H9 (cell line): ENCODE data around the gene PARP8. TPM values are rescaled to one million over a fixed set of nuclear protein-coding genes. Genes with fewer than 3 reads are reported as not detected.

Experiments
- DNase-seq: peaks from one replicate; pipeline ENCODE4 v3.0.0-alpha.2; 2017
- H2AFZ ChIP-seq: one replicate; pipeline ENCODE4 v1.6.1; 2013; ENCODE audit warnings: mild to moderate bottlenecking, low read length, control low read depth, moderate library complexity
- H2AK5ac ChIP-seq: 2 replicates; pipeline ENCODE4 v1.6.1; 2013; ENCODE audit warnings: low read length, control low read depth, mixed read lengths; ENCODE audit not compliant: insufficient read length
- H2BK120ac ChIP-seq: one replicate; pipeline ENCODE4 v1.6.1; 2013; ENCODE audit warnings: low read depth, mild to moderate bottlenecking, low read length, control low read depth, inconsistent platforms; ENCODE audit not compliant: poor library complexity, severe bottlenecking
- H2BK12ac ChIP-seq: 2 replicates; pipeline ENCODE4 v1.6.1; 2013; ENCODE audit warnings: low read length, control low read depth, mixed read lengths, low read depth; ENCODE audit not compliant: insufficient read length
- H2BK15ac ChIP-seq: 2 replicates; pipeline ENCODE4 v1.6.1; 2013; ENCODE audit warnings: low read depth, low read length, control low read depth
- H2BK20ac ChIP-seq: one replicate; pipeline ENCODE4 v1.6.1; 2013; ENCODE audit warnings: low read depth, mild to moderate bottlenecking, low read length, control low read depth, inconsistent platforms; ENCODE audit not compliant: poor library complexity, severe bottlenecking
- H2BK5ac ChIP-seq: 2 replicates; pipeline ENCODE4 v1.6.1; 2013; ENCODE audit warnings: low read length, control low read depth, mixed read lengths; ENCODE audit not compliant: insufficient read length
- H3K14ac ChIP-seq: 2 replicates; pipeline ENCODE4 v1.6.1; 2013; ENCODE audit warnings: low read length, control low read depth; ENCODE audit not compliant: insufficient read depth
- H3K18ac ChIP-seq: 2 replicates; pipeline ENCODE4 v1.6.1; 2013; ENCODE audit warnings: low read depth, mild to moderate bottlenecking, mixed read lengths, low read length, control low read depth; ENCODE audit not compliant: insufficient read length
- H3K23ac ChIP-seq: 2 replicates; pipeline ENCODE4 v1.6.1; 2013; ENCODE audit warnings: low read length, control low read depth, mixed read lengths, low read depth; ENCODE audit not compliant: insufficient read length
- H3K23me2 ChIP-seq: 2 replicates; pipeline ENCODE4 v1.6.1; 2013; ENCODE audit warnings: low read depth, mild to moderate bottlenecking, mixed read lengths, low read length, control low read depth; ENCODE audit not compliant: insufficient read length, poor library complexity, severe bottlenecking
- H3K27ac ChIP-seq: 2 replicates; pipeline ENCODE4 v1.5.1; 2013; ENCODE audit warnings: low read length, control low read depth, mixed read lengths, low read depth; ENCODE audit not compliant: insufficient read length
- H3K27me3 ChIP-seq: 2 replicates; pipeline ENCODE4 v1.6.1; 2013; ENCODE audit warnings: low read length, control low read depth, inconsistent platforms; ENCODE audit not compliant: insufficient read depth
- H3K4ac ChIP-seq: 2 replicates; pipeline ENCODE4 v1.6.1; 2013; ENCODE audit warnings: low read depth, mild to moderate bottlenecking, control low read depth, inconsistent platforms, low read length, moderate library complexity
- H3K4me1 ChIP-seq: 2 replicates; pipeline ENCODE4 v1.6.1; 2013; ENCODE audit warnings: low read length, control low read depth, inconsistent platforms; ENCODE audit not compliant: insufficient read depth
- H3K4me2 ChIP-seq: 2 replicates; pipeline ENCODE4 v1.6.1; 2013; ENCODE audit warnings: low read length, control low read depth, mixed read lengths; ENCODE audit not compliant: insufficient read length, insufficient read depth
- H3K56ac ChIP-seq: 2 replicates; pipeline ENCODE4 v1.6.1; 2013; ENCODE audit warnings: low read depth, mild to moderate bottlenecking, mixed read lengths, low read length, control low read depth; ENCODE audit not compliant: insufficient read length
- H3K79me1 ChIP-seq: 2 replicates; pipeline ENCODE4 v1.6.1; 2013; ENCODE audit warnings: low read depth, mild to moderate bottlenecking, moderate library complexity, low read length, control low read depth, inconsistent platforms; ENCODE audit not compliant: insufficient read depth, poor library complexity, severe bottlenecking
- H3K79me2 ChIP-seq: 2 replicates; pipeline ENCODE4 v1.6.1; 2013; ENCODE audit warnings: low read length, control low read depth, inconsistent platforms; ENCODE audit not compliant: insufficient read depth
- H3K9ac ChIP-seq: 2 replicates; pipeline ENCODE4 v1.6.1; 2013; ENCODE audit warnings: low read length, control low read depth, mixed read lengths; ENCODE audit not compliant: insufficient read length; ENCODE audit errors: extremely low read depth
- H3K9me3 ChIP-seq: one replicate; pipeline ENCODE4 v1.6.1; 2013; ENCODE audit warnings: low read depth, low read length, inconsistent platforms; ENCODE audit not compliant: control insufficient read depth
- H3T11ph ChIP-seq: one replicate; pipeline ENCODE4 v1.6.1; 2013; ENCODE audit warnings: mild to moderate bottlenecking, low read length, control low read depth, inconsistent platforms
- H4K20me1 ChIP-seq: one replicate; pipeline ENCODE4 v1.6.1; 2013; ENCODE audit not compliant: control insufficient read depth, insufficient read length, insufficient read depth
- H4K5ac ChIP-seq: 2 replicates; pipeline ENCODE4 v1.6.1; 2013; ENCODE audit warnings: low read depth, mild to moderate bottlenecking, mixed read lengths, low read length, control low read depth; ENCODE audit not compliant: insufficient read length
- H4K8ac ChIP-seq: replicated peaks from 2 replicates; pipeline ENCODE4 v1.6.1; 2013; ENCODE audit warnings: low read length, control low read depth, mixed read lengths, low read depth; ENCODE audit not compliant: insufficient read length
- H4K91ac ChIP-seq: 2 replicates; pipeline ENCODE4 v1.6.1; 2013; ENCODE audit warnings: low read depth, mild to moderate bottlenecking, moderate library complexity, mixed read lengths, low read length, control low read depth; ENCODE audit not compliant: insufficient read length
- H3K27ac Mint-ChIP-seq, 3 experiments: 2 replicates in 2 of 3; 3 replicates in 1 of 3; pipeline ENCODE4 v1.8.0; 2020 to 2021; ENCODE audit warnings: mixed read lengths in 3 of 3, mild to moderate bottlenecking in 1 of 3, moderate library complexity in 1 of 3
- H3K27me3 Mint-ChIP-seq: 2 replicates; pipeline ENCODE4 v1.8.0; 2021; ENCODE audit warnings: low read depth, mild to moderate bottlenecking, moderate library complexity, mixed read lengths
- H3K36me3 Mint-ChIP-seq, 3 experiments: 2 replicates in 2 of 3; 3 replicates in 1 of 3; pipeline ENCODE4 v1.8.0; 2020 to 2021; ENCODE audit warnings: low read depth in 3 of 3, mixed read lengths in 3 of 3; ENCODE audit not compliant: insufficient read depth in 1 of 3
- H3K4me1 Mint-ChIP-seq, 2 experiments: 2 replicates each; pipeline ENCODE4 v1.8.0; 2020; ENCODE audit warnings: mixed read lengths in 2 of 2
- H3K4me3 Mint-ChIP-seq, 2 experiments: 2 replicates in 1 of 2; 3 replicates in 1 of 2; pipeline ENCODE4 v1.8.0; 2020 to 2021; ENCODE audit warnings: mild to moderate bottlenecking in 2 of 2, mixed read lengths in 2 of 2, moderate library complexity in 1 of 2
- H3K9me3 Mint-ChIP-seq, 2 experiments: 2 replicates in 1 of 2; 3 replicates in 1 of 2; pipeline ENCODE4 v1.8.0; 2020; ENCODE audit warnings: mild to moderate bottlenecking in 2 of 2, mixed read lengths in 2 of 2, moderate library complexity in 1 of 2
- CTCF ChIP-seq: fragments of 200-600 bp; sonication (generic); conservative IDR thresholded peaks from 3 replicates; pipeline ENCODE4 v1.8.0; 2021; ENCODE audit warnings: antibody characterized with exemption, mild to moderate bottlenecking
- WGBS: extraction: QIAGEN DNeasy Blood & Tissue Kit; methylation state at CpG from one replicate; pipeline ENCODE4 v1.1.7; 2013; ENCODE audit warnings: missing lambda C conversion rate, low lambda C conversion rate, mixed read lengths; ENCODE audit not compliant: insufficient read length; ENCODE audit errors: extremely low coverage; 5-methylcytosine and 5-hydroxymethylcytosine counted together
- total RNA-seq: library from RNA; stranded (reverse); gene quantifications from 2 replicates; pipeline ENCODE4 v1.2.1, GENCODE V29; 2021

Gene PARP8
- total RNA-seq, 1 experiment from 2014 or later = 34.0 TPM

- Histone ChIP-seq H3K4me1 (no peaks in the 10 kb centered on the region), H2BK15ac (no peak overlapping the region), H3T11ph (no peak overlapping the region), H2BK20ac (no peak overlapping the region), H3K27ac (no peak overlapping the region), H3K4me2 (no peak overlapping the region), H4K91ac (no peak overlapping the region), H2BK5ac (no peak overlapping the region), H3K56ac (no peak overlapping the region), H2AK5ac (no peak overlapping the region), H2BK120ac (no peak overlapping the region), H4K5ac (no peak overlapping the region), H3K27me3 (no peaks in the 10 kb centered on the region), H3K18ac (no peak overlapping the region), H3K23me2 (no peaks in the 10 kb centered on the region), H3K9ac (no peak overlapping the region), H3K79me2 (no peaks in the 10 kb centered on the region), H3K23ac (no peak overlapping the region), H3K4ac (no peak overlapping the region), H3K79me1 (no peaks in the 10 kb centered on the region), H4K8ac (no peak overlapping the region), H2AFZ (no peak overlapping the region), H3K9me3 (no peaks in the 10 kb centered on the region), H4K20me1 (no peaks in the 10 kb centered on the region), H3K14ac (no peak overlapping the region), H2BK12ac (no peak overlapping the region)
- DNase-seq = no peak
- no peaks in the 10 kb centered on the region for H3K27me3 Mint-ChIP-seq
- H3K9me3 Mint-ChIP-seq = no peaks in the 10 kb centered on the region
- peaks cover 3% of the 10 kb centered on the region in 2 experiments for H3K4me1 Mint-ChIP-seq
- no CpG with 5 or more reads among the region's 1 CpG for WGBS
- TF ChIP-seq CTCF = no peak
- H3K4me3 Mint-ChIP-seq = no peak overlapping the region
- no peaks in the 10 kb centered on the region for H3K36me3 Mint-ChIP-seq
- no peak overlapping the region for H3K27ac Mint-ChIP-seq
Observed at GRCh38 chr5:50855001-50855400, 188.6 kb downstream of the PARP8 start.
